HEK293 (cell line): ENCODE measurements around the gene SLC48A1.

Source experiments
- CTCF ChIA-PET: fragments of 350-600 bp; formaldehyde crosslinking; extraction: SDS; loops from one replicate; lab custom pipeline; 2021; ENCODE audit warnings: antibody characterized with exemption; lab: Yijun Ruan, JAX
- POLR2A ChIA-PET: fragments of 300-600 bp; formaldehyde crosslinking; extraction: SDS; loops from one replicate; lab custom pipeline; 2020; ENCODE audit warnings: antibody characterized with exemption, inconsistent platforms; lab: Yijun Ruan, JAX
- H3K27ac ChIP-seq: fragments of 200-500 bp; sonication (Bioruptor generic); 2 replicates; pipeline ENCODE4 v1.5.1; 2014; ENCODE audit warnings: low read depth, low read length, control low read depth, inconsistent platforms; ENCODE audit errors: extremely low read depth
- H3K36me3 ChIP-seq, 2 experiments: fragments of 200-500 bp in 1 of 2; sonication (Bioruptor generic) in 1 of 2; 1 replicate in 1 of 2; 2 replicates in 1 of 2; pipeline ENCODE4 v1.5.1; 2014 to 2017; ENCODE audit warnings: inconsistent platforms in 2 of 2, low read length in 2 of 2; ENCODE audit not compliant: control insufficient read depth in 2 of 2, insufficient read depth in 1 of 2
- H3K4me1 ChIP-seq: fragments of 200-500 bp; sonication (Bioruptor generic); 2 replicates; pipeline ENCODE4 v1.5.1; 2014; ENCODE audit warnings: mild to moderate bottlenecking, low read length, inconsistent platforms; ENCODE audit not compliant: control insufficient read depth, insufficient read depth
- H3K4me3 ChIP-seq: 2 replicates; pipeline ENCODE4 v1.5.1; 2011; ENCODE audit warnings: low read depth, mild to moderate bottlenecking, control low read depth, low read length, moderate library complexity
- H3K9me3 ChIP-seq: fragments of 200-500 bp; sonication (Bioruptor generic); 2 replicates; pipeline ENCODE4 v1.5.1; 2014; ENCODE audit warnings: low read depth, low read length, inconsistent platforms; ENCODE audit not compliant: control insufficient read depth, insufficient read depth
- KLF8 ChIP-seq: fragments of 450-650 bp; formaldehyde crosslinking; IDR thresholded peaks from 2 replicates; pipeline ENCODE4 v1.5.1; 2016; ENCODE audit warnings: missing biosample characterization, missing genetic modification characterization
- PRDM10 ChIP-seq: fragments of 450-650 bp; formaldehyde crosslinking; IDR thresholded peaks from 2 replicates; pipeline ENCODE4 v1.5.1; 2016; ENCODE audit warnings: missing biosample characterization, missing genetic modification characterization
- SCRT2 ChIP-seq: fragments of 450-650 bp; formaldehyde crosslinking; IDR thresholded peaks from 2 replicates; pipeline ENCODE4 v1.5.1; 2016; ENCODE audit warnings: missing biosample characterization, missing genetic modification characterization
- TSHZ1 ChIP-seq: fragments of 450-650 bp; formaldehyde crosslinking; IDR thresholded peaks from 2 replicates; pipeline ENCODE4 v1.5.1; 2016; ENCODE audit warnings: missing biosample characterization, missing genetic modification characterization, borderline replicate concordance
- ZFP37 ChIP-seq: fragments of 450-650 bp; formaldehyde crosslinking; IDR thresholded peaks from 2 replicates; pipeline ENCODE4 v1.5.1; 2016; ENCODE audit warnings: missing biosample characterization, missing genetic modification characterization
- ZIC2 ChIP-seq: fragments of 450-650 bp; formaldehyde crosslinking; IDR thresholded peaks from 2 replicates; pipeline ENCODE4 v1.5.1; 2016; ENCODE audit warnings: missing biosample characterization, missing genetic modification characterization
- ZNF114 ChIP-seq: fragments of 450-650 bp; formaldehyde crosslinking; IDR thresholded peaks from 2 replicates; pipeline ENCODE4 v1.5.0; 2017; ENCODE audit warnings: missing biosample characterization, missing genetic modification characterization
- ZNF140 ChIP-seq: fragments of 450-650 bp; formaldehyde crosslinking; IDR thresholded peaks from 2 replicates; pipeline ENCODE4 v1.5.1; 2016; ENCODE audit warnings: missing biosample characterization, missing genetic modification characterization
- ZNF24 ChIP-seq: fragments of 450-650 bp; formaldehyde crosslinking; IDR thresholded peaks from 2 replicates; pipeline ENCODE4 v1.5.1; 2016; ENCODE audit warnings: missing biosample characterization, missing genetic modification characterization
- ZNF366 ChIP-seq: fragments of 450-650 bp; formaldehyde crosslinking; conservative IDR thresholded peaks from 2 replicates; pipeline ENCODE4 v1.5.1; 2016; ENCODE audit warnings: missing biosample characterization, missing genetic modification characterization
- ZNF398 ChIP-seq: fragments of 450-650 bp; formaldehyde crosslinking; IDR thresholded peaks from 2 replicates; pipeline ENCODE4 v1.5.1; 2017; ENCODE audit warnings: missing biosample characterization, missing genetic modification characterization
- ZNF626 ChIP-seq: fragments of 450-650 bp; sonication (Bioruptor Pico); formaldehyde crosslinking; IDR thresholded peaks from 2 replicates; pipeline ENCODE4 v1.5.1; 2018; ENCODE audit warnings: missing biosample characterization, missing genetic modification characterization, inconsistent platforms
- ZNF639 ChIP-seq: fragments of 450-650 bp; formaldehyde crosslinking; IDR thresholded peaks from 2 replicates; pipeline ENCODE4 v1.5.1; 2016; ENCODE audit warnings: missing biosample characterization, missing genetic modification characterization
- ZNF670 ChIP-seq: fragments of 450-650 bp; formaldehyde crosslinking; IDR thresholded peaks from 2 replicates; pipeline ENCODE4 v1.5.1; 2016; ENCODE audit warnings: missing biosample characterization, missing genetic modification characterization, low read depth
- ZNF677 ChIP-seq: fragments of 450-650 bp; IDR thresholded peaks from 2 replicates; pipeline ENCODE4 v1.5.0; 2018; ENCODE audit warnings: missing biosample characterization, mild to moderate bottlenecking, missing genetic modification characterization, moderate library complexity
- ZNF837 ChIP-seq: fragments of 450-650 bp; formaldehyde crosslinking; IDR thresholded peaks from 2 replicates; pipeline ENCODE4 v1.5.1; 2016; ENCODE audit warnings: missing biosample characterization, missing genetic modification characterization

SLC48A1 gene

GRCh38 chr12:47730341-47730744 lies 42.7 kb upstream of the SLC48A1 start:
- CTCF ChIA-PET, result interaction anchor here (0.7 to 22.5 kb wide), 5 partner anchors 13 to 108 kb away, joined by 3 to 353 read pairs (median 5); no protein-coding TSS in a partner anchor

GRCh38 chr12:47731723-47732122 lies 41.3 kb upstream of the SLC48A1 start:
- ChIA-PET POLR2A (interaction anchor here (0.5 kb wide), 1 partner anchor 25 kb away, joined by 3 read pairs; no protein-coding TSS in a partner anchor), CTCF (interaction anchor here (0.6 to 22.5 kb wide), 4 partner anchors 11 to 107 kb away, joined by 3 to 353 read pairs (median 6); no protein-coding TSS in a partner anchor)
- H3K4me1 ChIP-seq, result no peaks in the 10 kb centered on the region
- H3K4me3 ChIP-seq, result no peak overlapping the region
- TF ChIP-seq ZNF366 (tag by site-specific recombination), result no peak
- peak; percentile 1; the same call in 1 of the 2 replicates for TF ChIP-seq PRDM10 (tag by site-specific recombination)
- peak; percentile 20; the same call in 1 of the 2 replicates for TF ChIP-seq SCRT2 (tag by site-specific recombination)
- H3K36me3 ChIP-seq, result no peaks in the 10 kb centered on the region
- no peaks in the 10 kb centered on the region for H3K9me3 ChIP-seq
- H3K27ac ChIP-seq, result no peak overlapping the region

More at GRCh38 chr12:47730341-47730744, 42.7 kb upstream of the SLC48A1 start:
- H3K9me3 ChIP-seq, result no peaks in the 10 kb centered on the region
- H3K36me3 ChIP-seq, result no peaks in the 10 kb centered on the region
- no peaks in the 10 kb centered on the region for H3K4me1 ChIP-seq
- POLR2A ChIA-PET, result no interaction called here
- H3K27ac ChIP-seq, result no peak overlapping the region
- TF ChIP-seq KLF8 (tag by site-specific recombination) (no peak), ZNF24 (tag by site-specific recombination) (no peak), ZNF398 (tag by site-specific recombination) (no peak), ZNF114 (tag by site-specific recombination) (no peak), ZNF626 (no peak), ZNF837 (tag by site-specific recombination) (no peak), ZNF639 (tag by site-specific recombination) (no peak), ZNF670 (tag by site-specific recombination) (no peak), ZFP37 (tag by site-specific recombination) (no peak), ZNF677 (tag by site-specific recombination) (no peak), ZNF140 (tag by site-specific recombination) (no peak)
- no peak overlapping the region for H3K4me3 ChIP-seq

- H3K27ac ChIP-seq, result no peak overlapping the region
- CTCF ChIA-PET, result interaction anchor here (0.8 to 22.5 kb wide), 7 partner anchors 9 to 106 kb away, joined by 3 to 784 read pairs (median 9); partner anchors contain the start of gene SLC48A1
- POLR2A ChIA-PET, result no interaction called here
- no peaks in the 10 kb centered on the region for H3K36me3 ChIP-seq
- H3K9me3 ChIP-seq, result no peaks in the 10 kb centered on the region
- no peak overlapping the region for H3K4me3 ChIP-seq
- TF ChIP-seq TSHZ1 (no peak), ZIC2 (peak; percentile 35; the same call in 1 of the 2 replicates)
- no peaks in the 10 kb centered on the region for H3K4me1 ChIP-seq
Observed at GRCh38 chr12:47732504-47732903, 40.5 kb upstream of the SLC48A1 start.
